Fibroblast of skin of abdomen (primary cell): ENCODE results near the gene OXER1. TPM values are rescaled to one million over a fixed set of nuclear protein-coding genes. Genes with fewer than 3 reads are reported as not detected.

ENCODE experiments used
- DNase-seq: peaks from one replicate; pipeline ENCODE4 v3.0.0-alpha.2; 2013
- polyA plus RNA-seq, 2 experiments: library from polyadenylated mRNA; unstranded; fragments of 120-200 nt; gene quantifications; one replicate each; pipeline ENCODE4 v1.2.1, GENCODE V29; 2013; ENCODE audit not compliant: insufficient read length in 2 of 2

The OXER1 gene, protein sequence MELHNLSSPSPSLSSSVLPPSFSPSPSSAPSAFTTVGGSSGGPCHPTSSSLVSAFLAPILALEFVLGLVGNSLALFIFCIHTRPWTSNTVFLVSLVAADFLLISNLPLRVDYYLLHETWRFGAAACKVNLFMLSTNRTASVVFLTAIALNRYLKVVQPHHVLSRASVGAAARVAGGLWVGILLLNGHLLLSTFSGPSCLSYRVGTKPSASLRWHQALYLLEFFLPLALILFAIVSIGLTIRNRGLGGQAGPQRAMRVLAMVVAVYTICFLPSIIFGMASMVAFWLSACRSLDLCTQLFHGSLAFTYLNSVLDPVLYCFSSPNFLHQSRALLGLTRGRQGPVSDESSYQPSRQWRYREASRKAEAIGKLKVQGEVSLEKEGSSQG
- 0.28 TPM for polyA plus RNA-seq (2013, experiment 1 of 2; ENCODE audit: insufficient read length)
- polyA plus RNA-seq (2013, experiment 2 of 2; ENCODE audit: insufficient read length), result 0.25 TPM

DNA sequence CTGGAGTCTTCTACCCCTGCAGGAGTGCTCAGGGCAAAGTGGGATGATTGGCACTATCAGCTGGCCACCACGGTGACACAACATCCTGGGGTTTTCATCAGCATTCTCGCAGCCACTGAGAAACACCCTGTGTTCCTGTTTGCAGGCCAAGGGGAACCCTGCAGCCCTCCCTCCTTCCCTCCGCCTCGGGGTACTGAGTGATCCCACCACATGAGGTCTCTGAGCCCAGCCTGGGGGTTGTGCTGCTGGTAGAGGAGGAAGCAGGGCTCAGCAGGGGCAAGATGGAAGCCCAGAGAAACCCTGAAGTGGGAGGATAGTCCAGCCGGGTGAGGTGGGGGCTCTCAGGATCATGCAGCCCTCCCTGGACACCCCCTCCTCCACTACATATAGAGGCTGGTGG is at the start of gene OXER1:
Gene OXER1, minus strand, starts transcription at position 40 of the 400 bp plus-strand sequence. CDS start 73 bp downstream, outside the sequence.
- DNase-seq, result no peak

DNA sequence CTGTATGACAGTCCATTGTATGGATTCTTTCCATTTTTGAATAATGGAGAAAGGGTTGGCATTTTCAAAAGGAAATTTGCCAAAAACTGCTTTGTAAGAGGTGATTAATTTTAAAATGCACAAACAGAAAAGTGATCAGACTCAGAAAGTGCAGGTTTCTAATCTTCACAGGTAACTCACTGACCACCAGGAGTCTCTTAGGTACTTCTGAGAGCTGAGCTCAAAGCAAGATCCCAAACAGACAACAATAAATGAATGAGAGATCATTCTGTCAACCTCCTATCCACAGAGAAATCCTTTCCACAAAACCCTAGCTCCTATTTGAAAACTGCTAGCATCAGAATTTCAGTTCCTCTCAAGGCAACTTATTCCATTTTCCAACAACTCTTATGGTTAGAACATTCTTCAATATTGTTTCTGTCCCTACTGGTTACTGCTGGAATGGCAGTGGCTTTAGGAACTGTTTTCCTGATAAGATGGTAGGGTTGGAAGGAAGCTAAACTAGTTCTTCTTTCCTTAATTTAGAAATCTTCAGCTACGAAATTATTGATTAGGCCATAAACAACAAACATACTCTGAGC is 49.1 kb upstream of the OXER1 start:
- no peak for DNase-seq

DNA sequence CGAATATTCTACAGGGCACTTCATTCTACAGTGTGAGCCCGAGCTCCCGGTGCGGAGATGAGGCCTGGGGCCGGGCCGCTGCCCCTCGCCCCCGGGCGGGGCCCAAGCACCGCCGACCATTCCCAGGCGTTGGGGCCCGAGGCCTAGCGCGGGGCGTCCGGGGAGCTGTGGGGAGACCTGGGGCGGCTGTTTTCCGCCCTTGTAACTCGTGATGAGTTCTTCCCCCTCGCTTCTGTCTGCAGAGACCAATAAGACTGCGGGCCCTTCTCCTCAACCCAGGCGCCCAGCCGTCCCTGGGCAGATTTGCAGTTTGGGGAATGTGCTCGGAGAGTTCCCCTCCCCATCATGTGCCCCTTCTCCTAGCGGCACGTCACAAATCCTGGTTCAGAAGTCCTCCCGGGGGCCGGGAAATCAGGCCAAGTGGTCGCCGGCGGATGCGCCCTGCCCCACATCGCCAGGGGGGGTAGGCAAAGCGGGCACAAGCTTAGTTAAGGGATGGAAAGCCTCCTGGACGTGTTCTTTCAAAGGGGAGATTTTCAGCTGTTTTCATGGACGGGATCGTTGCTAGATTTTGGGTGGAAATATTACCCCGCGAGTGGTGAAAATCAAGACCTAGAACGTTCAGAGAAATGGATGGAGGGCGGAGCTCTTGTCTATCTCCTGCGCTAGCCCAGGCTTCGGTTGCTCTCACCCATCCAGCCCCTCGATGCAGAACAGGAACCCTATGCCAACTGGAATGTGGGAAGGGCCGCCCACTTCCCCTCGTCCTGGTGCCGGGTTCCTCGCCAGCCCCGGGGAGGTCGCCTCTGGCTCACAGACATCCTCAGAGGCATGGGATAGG is 47.3 kb upstream of the OXER1 start:
- DNase-seq, result peak; percentile 60

DNA sequence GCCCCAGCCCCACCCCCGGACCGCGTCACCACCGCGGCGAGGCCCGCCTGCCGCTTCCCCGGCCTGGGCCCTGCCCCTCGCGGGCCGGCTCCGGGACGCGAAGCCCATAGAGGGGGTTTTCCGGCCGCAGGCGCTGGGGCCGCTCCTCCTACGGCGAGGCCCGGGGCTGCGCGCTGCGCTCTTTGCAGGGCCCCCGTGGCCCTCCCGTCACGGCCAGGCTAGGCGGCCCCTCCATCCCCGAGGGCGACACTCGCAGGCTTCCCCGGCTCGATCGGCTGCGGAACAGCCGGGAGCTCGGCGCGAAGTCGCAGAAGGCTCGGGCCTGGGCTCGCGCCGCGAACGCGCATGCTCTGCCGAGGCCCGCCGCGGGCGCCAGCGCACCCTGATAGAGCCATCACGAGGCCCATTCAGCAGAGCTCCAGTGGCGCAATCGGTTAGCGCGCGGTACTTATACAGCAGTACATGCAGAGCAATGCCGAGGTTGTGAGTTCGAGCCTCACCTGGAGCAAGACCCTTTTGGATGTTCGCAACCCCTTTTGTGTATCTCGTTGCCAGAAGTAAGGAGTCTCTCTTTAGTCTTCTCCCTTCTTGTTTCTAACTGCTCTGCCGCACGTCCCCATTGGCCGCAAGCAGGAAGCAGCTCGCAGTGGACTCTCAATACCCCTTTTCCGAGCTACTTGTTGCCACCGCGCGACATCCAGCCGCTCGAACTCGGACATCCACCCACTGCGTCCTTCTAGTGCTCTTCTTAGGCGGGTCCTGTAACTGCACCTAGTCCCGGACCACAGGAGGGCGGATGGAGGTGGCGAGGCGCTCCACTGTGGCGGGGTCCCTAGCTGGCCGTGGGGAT is 46.4 kb upstream of the OXER1 start:
- DNase-seq, result peak; percentile 97

DNA sequence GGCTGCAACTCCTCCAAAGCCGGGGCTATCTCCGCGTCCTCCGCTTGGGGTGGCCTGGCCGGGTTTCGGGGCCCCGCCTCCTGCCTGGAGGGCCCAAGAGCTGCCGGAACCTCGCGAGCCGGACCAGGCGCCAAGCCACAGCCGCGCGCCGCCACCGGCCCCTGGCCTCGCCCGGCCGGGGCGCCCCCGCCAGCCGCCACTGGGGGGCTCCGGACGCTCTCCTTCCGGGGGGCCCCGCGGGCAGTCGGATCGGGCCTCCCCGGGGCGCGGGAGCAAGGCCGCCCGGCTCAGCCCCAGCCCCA is 45.8 kb upstream of the OXER1 start:
- no peak for DNase-seq

DNA sequence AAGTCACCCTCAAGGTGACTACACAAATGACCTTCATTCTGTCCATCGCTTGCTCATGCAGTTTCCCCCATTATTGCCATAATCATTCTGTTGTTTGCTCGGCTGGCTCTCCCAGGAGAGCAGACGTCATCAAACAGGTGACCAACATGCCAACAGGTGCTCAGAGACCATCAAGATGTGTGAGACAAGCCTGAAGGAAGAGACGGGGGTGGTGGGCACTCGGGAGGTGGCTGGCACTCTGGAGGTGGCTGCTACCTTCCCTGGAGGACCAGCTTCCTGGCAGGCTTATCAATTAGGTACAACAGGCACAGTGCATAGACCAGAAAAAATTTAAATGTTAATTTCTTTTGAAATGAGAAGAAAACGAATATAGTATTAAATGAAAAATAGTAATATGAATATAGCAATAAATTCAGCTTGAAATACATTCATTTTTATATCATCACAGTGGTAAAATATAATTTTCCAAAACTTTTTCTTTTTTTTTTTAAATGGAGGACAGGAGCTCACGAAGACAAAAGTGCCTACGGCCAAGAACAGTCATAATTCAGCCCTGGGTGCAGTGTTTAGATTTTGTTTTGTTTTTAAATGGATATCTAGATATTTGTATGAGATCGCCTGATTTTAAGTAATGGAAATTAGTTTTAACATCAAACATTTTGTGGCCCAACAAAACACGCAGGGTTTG is 45.3 kb upstream of the OXER1 start:
- DNase-seq, result no peak

DNA sequence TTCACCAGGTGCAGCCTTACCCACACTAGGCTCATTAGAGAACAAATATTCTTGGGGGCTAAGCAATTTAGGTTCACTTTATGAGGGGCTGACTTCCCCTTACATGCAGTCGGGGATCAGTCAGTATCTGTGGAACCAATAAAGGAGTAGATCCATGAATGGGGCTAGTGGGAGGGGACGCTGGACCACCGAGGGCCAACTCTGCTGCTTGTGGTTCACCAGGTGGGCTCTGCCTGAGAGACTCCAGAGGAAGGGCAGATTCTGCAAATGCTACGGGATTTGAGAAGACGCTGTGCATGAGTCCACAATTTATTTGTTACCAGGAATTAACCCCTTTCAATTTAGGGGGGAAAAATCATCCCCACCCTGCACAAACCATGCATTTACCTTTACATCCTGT is 44.4 kb upstream of the OXER1 start:
- DNase-seq, result no peak

DNA sequence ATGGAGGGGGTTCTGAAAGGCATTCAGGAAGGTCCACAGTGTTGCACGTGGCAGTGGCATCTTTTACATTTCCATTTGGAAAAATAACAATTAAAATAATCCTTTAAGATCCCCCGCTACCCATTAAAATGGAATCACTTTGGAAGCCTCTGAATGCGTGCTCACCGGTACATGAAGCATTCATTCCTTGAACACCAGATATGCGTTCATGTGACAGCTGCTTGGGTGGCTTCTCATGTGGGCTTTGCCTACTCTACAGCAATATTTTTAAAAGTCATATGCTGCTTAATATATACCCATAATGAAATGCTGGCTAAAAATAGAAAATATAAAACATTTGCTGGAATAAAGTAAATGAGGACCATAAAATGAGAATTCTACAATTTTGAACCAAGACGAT is 42.9 kb upstream of the OXER1 start:
- no peak for DNase-seq

DNA sequence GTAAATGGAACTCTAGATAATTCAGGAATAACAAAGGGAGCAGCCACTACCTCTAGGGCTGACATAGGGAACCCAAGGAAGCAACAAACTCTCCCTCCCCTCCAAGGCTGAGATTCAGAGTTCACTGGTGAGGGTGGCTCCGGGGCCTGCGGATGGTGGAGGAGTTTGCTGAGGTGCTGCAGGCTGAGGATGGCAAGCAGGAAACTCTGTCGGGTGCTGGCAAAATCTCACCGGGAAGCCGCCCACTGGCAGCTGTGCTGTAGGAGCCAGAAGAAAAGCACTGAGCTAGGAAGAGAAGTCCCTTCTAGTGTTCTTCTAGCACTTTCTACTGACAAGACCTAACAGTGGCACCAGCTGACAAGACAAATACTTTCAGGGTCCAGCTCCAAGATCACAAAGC is 41.0 kb upstream of the OXER1 start:
- no peak for DNase-seq

DNA sequence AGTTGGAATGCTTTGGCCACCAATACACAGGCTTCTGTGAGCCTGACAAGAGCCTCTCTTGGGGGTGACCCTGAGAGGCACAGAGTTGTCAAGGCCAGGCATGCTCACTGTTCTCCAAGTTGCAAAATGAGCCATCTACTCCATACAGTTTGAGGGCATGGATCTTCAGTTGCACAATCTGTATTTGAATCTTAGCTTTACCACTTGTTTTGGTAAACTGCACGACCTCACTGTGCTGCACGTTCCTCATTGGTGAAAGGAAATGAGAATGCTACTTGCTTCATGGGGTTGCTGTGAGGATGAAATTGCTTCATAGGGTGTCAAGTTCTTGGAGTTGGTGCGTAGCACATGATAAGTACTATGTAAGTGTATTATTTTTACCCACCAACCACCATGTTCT is 40.4 kb upstream of the OXER1 start:
- no peak for DNase-seq

DNA sequence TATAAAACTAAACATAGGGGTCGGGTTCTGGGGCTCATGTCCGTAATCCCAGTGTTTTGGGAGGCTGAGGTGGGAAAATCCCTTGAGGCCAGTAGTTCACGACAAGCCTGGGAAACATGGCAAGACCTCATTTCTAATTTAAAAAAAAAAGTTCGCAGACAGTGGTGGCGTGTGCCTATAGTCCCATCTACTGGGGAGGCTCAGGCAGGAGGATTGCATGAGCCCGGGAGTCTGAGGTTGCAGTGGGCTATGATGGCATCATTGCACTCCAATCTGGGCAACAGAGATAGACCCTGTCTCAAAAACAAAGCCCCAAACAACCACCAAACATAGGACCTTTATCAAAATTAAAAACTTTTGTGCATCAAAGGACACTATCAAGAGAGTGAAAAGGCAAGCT is 38.2 kb upstream of the OXER1 start:
- DNase-seq, result no peak

DNA sequence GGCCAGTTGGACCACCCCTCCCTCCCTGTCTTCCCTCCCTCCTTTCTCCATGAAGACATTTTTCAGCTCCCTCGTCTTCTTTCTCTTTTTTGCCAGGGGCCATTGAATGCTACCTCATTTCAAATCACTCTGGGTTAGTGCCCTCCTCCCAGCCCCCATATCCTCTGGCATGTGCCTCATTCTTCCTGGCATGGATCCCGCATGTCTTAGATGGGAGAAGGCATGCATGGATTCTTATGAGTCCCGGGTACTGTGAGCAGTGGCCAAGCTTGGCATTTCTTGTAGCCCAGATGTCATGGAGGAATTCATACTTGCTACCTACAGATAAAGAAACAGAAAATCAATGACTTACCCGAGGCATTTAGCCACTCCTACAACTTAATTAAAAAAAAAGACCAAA is 37.4 kb upstream of the OXER1 start:
- no peak for DNase-seq

DNA sequence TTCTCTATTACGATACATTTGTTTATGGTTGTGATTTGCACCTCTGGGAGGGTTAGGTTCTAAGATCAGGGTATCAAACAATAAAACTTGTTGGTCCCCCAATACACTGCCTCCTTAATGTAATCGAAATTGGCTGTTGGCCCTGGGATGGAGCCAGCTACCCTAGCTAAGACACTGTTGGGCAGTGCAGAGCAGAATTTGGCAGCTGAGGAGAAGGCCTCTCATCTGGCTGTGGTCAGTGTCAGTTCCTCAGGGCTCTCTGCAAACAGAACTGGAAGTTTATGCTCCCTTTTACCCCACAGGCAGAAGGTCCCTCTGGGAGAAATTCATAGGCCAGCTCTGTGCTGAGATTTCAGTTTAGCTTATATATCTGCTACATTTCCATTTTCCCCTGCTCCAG is 37.0 kb upstream of the OXER1 start:
- no peak for DNase-seq

DNA sequence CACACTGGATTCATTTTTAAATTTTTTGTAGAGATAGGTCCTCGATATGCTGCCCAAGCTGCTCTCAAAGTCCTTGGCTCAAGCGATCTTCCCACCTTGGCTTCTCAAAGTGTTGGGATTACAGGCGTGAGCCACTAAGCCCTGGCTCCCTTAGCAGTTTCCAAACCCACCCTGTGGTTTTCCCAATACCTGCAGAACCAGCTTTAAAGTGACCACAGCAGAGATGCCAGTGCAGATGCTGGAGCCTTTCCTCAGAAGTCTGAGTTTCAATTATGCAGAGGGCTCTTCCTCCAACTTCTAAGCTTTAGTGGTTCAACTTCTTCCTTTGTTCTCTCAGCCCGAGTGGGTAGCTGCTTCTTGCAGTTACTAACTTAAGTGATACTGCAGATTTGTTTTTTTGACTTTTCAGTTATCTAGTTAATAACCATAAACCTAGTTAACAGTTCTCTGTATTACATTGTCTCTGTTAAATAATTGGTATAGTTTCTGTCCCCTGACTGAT is 36.6 kb upstream of the OXER1 start:
- DNase-seq, result no peak

DNA sequence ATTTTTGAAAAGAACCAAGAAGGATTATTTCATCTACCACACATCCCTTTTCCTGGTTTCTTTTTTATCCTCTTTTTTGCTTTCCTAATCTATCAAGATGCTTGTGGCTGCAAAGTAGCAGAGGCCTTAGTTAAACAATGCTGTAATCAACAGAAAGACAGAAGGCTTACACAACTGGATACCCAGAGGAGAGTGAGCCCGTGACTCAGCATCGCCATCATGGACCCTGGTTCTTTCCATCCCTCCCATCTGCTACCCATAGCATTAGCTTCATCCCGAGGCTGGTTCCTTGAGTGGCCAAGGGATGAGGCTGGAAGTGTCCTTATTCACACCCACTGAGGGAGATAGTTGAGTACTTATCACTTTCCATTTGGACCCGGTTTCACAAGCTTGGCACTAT is 35.9 kb upstream of the OXER1 start:
- no peak for DNase-seq

DNA sequence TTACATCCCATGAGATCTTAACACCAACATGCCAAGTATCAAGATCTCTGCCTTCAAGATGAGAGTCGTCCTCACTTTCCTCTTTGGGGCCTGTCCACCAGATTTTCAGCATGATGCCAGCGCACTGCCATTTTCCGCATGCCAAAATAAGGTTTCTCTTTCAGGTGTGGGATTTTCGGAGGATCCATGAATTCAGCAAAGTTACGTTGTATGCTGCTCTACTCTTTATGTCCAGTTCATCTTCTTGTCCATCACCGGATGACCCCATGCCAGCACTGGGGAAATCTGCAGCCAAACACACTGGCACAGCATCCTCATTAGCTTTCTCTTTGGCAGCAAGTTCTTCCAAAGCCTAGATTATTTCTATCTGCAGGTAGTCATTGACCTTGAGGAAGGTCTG is 33.3 kb upstream of the OXER1 start:
- DNase-seq, result no peak

DNA sequence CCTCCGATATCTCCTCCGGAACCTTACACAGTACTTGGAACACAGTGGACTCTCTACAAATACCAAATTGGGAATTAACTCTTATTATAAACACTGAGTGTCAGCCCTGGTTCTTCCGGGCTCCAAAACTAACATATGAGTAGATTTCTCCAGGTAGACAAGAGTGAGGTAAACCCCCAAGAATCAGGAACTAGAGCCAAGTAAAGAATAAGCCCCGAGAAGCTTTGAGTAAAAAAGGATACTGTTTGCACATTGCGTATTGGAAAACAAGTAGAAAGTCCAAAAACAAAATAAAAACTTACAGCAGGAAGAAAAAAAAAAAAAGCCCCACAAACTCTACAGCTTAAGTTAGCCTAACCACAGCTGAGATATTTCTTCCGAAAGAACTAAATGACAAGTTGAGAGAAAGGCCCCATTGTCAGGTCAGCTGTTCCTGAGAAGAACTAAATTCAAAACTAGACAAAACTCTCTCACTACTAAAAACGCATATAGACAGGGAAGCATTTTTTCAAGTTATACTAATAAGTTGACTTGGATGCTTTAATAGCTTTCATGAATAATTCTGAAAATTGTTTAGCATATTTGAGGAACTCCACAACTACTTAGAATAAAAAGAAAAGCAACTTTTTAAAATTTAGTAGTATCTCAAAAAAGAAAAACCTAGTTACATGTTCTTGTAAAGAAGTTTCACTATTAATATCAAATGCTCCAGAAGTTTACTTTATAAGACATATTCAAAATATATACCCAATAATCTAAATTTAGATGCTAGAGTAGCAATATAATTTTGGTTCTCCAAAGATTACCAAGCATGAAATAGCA is 32.7 kb upstream of the OXER1 start:
- DNase-seq, result no peak

DNA sequence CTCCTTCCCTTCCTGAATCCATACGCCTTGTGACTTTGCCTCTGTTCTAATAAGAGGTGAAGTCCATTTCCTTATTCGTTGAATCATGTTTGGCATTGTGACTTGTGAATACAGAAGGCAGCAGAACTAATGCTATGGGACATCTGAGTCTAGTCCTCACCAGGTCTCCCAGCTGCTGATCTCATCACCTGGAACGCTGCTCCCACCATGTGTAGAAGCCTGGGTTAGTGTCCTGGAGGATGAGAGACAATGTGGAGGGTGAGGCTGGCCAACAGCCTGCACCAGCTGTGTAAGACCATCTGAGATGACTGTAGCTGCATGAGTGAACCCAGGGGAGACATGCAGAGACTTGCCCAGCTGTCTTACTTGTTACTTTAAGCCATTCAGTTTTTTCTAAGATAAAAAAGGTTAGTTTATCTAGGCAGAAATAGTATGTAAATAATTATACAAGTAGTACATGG is 31.9 kb upstream of the OXER1 start:
- no peak for DNase-seq

DNA sequence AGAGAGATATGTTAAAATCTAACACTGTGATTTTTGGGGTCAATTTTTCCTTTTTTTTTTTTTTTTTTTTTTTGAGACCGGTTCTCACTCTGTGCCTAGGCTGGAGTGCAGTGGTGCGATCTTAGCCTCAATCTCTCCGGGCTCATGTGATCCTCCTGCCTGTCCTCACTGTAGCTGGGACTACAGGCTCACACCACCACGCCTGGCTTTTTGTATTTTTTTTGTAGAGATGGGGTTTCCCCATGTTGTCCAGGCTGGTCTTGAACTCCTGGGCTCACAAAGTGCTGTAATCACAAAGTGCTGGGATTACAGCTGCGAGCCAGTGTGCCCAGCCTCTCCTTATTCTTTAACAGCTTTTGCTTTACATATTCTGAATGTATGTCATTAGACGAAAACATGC is 31.3 kb upstream of the OXER1 start:
- DNase-seq, result no peak

DNA sequence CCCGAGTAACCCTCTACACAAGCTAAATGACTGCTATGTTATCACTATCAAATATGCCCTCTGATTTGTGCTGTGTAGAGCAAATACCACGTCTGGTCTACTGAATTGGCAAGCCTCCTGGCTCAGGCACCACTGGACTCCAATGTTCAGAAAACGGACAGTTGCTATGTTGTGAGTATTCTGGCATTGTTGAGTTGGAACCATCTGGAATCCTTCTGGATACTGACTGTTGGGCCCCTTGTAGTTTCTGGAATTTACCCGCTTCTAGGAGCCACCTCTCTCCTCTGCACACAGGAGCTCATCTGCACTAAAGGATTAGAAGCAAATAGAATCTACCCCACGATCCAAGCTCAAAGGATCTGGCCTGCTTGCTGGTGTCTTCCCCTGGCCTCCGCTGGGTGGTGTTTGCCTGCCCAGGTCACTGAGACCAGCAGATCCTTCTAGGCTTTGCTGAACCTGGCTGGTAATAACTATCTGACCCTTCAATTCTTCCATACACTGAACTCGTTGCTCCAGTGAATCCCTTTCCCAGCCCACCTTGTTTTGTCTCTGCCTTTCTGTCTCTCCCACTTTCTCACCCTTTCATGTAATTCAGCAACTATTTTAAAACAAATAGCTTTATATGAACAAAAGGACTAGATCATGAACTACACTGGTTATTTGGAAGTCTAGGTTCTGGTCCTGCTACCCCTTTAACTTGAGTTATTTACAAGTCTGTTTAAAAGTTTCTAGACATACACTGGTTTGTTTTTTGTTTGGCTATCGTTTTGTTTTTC is 30.5 kb upstream of the OXER1 start:
- peak; percentile 22 for DNase-seq
